ENCODE results near the gene LRRC36.
"Not testable (repeated sequence)": the region's sequence is repeated elsewhere in the genome, so short reads cannot be mapped to it uniquely, and the experiment has no call there.

LRRC36 gene

DNA sequence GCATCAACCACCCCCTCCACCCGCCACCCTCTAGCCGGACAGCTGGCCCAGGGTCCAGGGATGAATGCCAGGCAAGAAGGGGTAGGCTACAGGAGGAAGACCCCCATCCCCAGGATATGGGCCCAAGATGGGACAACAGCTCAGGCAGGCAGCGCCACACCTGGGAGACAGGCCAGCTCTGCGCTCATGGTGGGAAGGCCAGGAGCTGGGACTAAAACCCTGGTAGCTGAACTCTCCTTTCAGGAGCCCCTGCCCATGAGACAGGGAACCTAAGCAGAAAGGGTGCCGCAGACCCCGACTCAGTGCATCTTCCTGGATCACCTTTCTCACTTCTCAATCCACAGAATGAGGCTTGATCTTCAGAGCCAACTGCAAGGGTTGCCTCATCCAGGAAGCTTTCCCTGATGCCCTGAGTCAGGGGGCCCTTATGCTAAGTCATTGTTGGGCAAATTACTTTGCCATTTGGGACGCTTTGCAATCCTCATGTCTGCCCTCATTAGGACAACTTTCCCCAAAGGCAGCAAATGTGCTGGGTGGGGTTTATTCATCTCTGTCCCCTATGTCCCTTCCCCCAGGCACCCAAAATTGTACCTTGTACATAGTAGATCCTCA lies 80.7 kb downstream of the LRRC36 start:
- DNase-seq: no peak

DNA sequence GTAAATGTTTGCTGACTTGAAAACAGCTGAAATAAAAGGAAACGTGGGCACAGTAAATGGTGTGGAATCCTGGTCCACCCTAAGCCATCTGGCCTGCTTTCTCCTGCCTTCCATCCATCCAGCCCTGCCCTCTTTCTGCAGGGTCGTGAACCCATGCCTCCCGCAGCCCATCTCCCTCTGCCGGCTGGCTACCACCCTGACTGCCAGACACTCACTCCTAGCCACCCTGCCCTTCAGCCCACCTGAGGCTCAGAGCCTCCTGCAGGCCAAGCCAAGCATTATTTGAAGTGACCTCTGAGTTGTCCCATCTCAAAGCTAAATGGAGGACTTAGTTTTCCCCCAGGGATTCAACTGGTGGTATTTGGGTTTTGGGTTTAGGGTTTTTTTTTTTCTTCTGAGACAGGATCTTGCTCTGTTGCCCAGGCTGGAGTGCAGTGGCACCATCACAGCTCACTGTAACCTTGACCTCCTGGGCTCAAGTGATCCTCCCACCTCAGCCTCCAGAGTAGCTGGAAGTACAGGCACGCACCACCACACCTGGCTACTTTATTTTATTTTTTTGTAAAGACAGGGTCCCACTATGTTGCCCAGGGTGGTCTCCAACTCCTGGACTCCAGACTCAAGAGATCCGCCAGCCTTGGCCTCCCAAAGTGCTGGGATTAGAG lies 81.3 kb downstream of the LRRC36 start:
- DNase-seq: no peak

DNA sequence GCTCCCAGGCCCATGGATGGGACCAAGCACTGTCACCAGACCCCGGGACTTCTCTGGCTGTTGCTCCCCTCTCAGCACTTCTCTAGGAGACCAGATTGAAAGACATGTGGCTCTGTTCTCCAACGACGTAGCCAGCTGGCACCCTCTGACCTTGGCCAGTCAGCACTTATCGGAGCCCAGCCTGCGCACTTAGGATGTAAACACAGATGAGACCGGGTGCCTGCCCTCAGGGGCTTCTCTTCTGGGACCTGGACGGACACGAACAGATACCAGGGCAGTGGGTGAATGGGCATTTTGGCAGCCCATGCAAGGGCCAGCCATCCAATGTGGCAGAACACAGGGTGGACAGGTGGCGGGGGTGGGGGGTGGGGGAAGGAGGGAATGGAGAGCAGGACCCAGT lies 83.0 kb downstream of the LRRC36 start:
- no peak for DNase-seq

DNA sequence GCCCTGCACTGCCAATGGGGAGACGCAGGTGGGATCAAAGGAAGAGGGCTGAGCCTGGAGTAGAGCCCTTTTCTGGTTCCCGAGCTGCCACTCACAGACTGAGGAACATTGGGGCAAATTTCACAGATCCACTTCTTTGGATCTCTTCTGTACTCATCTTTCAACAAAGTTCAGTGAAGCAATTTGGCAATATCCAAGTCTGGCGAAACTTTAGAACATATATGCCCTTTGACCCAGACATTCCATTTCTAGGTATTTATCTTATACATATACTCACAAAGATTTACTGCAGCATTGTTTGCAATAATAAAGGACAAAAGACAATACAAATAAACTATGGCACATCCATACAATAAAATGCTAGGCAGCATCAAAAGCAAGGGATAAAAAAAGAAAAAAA lies 84.7 kb downstream of the LRRC36 start:
- no peak for DNase-seq

DNA sequence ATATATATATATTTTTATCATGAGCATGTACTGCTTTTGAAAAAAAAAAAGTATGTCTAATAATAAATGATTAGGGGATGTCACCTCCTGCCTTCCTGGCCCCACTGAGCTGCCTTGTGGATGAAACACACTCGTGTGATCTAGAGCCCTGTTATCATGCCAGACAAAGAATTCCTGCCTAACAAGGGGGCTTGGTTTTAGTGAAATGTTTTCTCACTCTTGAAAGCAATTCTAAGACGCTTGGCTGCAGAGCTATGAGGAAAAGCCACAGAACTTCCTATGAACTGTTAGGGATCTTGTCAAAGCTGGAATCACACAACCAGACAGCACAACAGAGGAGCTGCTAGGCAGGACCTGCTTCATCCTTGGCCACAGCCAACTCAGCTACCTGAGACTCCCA lies 85.7 kb downstream of the LRRC36 start:
- DNase-seq: no peak

DNA sequence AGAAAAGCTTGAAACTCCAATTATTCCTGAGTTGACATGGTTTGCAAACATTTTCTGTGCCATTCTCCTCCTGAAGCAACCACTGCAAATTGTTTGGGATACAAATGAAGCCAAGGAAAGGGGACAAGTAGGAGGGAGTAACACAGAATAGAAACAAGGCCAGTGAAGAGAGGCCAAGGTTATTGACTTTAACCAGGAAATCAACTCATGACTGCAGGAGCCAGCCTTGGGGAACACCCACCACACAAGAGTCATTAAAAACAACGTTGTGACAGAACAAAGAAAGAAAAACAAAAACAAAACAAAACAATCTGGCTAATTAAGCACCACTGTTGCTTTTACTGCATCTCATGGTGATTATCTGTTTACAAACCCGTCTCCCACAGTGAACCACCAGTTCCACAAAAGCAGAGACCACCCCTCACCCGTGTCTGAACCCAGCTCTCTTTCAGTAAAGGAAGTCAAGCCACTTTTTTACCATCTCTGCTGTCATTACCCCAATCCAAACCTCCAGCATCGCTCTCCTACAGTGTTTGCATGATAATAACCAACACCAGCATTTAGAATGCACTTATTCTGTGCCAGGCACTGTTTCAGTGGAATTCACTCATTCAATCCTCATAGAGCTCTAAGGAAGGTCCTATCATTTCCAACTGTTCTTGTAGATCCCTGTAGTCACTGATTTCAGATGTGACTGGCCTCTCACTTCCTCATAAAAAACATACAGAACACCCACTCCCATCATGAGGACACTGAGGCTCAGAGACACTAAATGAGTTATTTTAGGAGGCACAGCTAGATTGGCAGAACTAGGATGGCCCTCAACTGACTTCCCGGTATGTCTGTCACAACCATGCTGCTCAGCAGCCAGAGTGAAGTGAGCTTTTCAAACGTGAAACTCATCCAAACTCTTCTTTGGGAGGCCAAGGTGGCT lies 87.6 kb downstream of the LRRC36 start:
- no peak for DNase-seq

DNA sequence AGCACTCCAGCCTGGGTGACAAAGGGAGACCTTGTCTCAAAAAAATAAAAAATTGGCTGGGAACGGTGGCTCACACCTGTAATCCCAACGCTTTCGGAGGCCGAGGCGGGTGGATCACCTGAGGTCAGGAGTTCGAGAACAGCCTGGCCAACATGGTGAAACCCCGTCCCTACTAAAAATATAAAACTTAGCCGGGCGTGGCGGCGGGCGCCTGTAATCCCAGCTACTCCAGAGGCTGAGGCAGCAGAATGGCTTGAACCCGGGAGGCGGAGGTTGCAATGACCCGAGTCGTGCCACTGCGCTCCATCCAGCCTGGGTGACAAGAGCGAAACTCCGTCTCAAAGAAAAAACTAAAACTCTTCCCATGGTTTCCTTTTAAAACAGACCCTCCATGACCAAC lies 88.8 kb downstream of the LRRC36 start:
- DNase-seq: not testable (repeated sequence)

DNA sequence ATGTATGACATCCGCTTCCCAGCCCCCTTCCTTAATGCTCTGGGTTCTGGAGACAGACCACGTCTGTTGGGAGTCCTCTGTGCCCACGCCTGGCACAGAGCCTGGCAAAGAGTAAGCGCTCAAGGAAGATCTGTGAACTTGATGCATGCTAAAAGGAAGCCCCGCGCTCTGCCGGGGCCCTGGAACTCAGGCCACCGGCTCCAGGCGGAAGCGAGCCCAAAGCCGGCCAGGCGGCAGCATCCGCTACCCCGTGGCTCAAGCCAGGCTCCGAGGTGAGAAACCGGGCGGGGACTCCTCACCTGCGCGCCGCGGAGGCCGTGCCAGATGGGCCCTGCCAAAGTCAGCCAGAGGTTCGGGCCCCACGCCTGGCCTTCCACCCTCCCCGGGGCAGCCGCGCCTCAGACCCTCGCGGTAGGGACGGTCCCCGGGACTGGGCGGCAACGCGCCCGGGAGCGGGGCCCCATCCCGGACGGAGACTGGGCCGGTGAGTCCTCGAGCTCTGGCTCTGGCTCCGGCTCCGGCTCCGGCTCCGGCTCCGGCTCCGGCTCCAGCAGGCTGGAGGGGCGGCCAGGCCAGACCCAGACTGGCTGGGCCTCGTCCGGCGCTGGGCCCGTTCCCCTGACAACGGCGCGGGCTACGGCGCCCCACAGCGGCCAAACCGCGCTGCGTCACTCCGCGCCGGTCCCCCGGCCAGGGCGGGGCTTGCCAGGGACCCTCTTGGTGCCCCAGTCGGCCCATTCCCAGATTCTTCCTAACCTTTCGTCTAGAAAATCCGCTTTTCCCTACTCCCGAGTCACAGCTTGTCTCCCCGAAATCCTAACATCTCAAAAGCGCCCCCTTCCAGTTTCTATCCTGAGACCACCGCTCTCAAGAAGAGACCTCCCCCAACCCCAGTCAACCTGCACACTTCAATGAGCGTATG lies 89.5 kb downstream of the LRRC36 start, which contains the start of gene ZDHHC1:
TSS of gene ZDHHC1 (minus strand) at position 606 of the 922 bp plus-strand sequence. CDS start 8,702 bp downstream, outside the sequence.
- peak; percentile 30 for DNase-seq

DNA sequence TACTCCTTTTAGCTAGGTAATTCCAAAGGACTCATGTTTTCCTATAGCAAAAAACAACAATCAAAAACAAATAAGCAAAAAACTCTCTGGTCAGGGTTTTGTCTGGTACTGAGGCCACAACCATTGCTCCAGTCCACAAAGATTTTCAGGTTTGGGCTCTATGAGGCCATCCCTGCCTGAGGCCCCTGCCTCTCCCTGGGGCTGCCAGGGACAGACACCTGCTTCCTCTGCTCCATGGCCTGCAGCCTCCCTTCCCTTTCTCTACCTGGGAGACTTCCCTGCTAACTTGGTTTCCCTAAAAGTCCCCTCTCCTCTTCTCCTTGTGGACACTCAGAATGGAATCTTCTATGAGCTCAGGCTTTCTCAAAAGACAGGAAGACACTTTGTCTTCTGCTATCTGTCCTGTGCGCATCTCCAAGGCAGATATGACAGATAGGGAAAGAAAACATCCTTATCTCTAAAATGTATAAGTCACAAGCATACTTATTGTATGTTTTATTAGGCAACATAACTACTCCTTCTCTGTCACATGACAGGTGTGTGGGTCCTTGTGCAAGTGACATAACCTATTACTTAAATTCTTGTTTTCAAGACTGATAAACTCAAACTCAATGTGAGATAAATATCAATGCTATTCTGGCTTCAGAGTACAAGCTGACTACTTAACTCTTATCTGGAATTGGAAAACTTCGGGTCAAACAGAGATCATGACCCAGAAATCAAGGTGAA lies 90.9 kb downstream of the LRRC36 start:
- no peak for DNase-seq

DNA sequence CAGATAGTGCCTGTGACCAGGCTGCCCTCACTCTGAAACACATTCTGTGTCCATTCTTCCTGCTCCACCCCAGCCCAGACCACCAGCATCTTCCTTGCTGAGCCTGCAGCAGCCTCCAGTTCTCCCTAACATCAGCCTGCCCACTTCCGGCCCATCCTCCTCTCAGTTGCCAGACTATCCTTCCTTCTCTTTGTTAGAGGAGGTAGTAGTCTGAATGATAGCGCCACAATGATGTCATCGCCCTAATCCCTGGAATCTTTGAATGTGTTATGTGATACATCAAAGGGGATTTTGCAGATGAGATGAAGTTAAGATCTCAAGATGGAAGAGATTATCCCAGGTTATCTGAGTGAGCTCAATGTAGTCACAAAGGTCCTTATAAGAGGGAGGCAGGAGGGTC lies 92.9 kb downstream of the LRRC36 start:
- no peak for DNase-seq

DNA sequence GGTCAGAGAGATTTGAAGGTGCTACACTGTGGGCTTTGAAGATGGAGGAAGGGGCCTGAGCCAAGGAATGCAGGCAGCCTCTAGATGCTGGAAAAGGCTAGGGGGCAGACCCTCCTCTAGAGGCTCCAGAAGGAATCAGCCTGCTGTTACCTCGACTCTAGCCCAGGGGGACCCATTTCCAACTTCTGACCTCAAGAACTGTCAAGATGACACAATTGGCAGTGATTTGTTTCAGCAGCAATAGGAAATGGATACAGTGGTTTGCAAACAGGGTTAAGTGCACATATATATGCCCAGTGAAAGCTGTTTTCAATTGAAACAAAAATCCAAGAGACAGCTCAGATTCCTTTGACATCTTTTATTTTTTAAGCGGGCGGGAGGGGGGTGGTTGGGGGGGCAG lies 93.3 kb downstream of the LRRC36 start:
- DNase-seq: no peak

DNA sequence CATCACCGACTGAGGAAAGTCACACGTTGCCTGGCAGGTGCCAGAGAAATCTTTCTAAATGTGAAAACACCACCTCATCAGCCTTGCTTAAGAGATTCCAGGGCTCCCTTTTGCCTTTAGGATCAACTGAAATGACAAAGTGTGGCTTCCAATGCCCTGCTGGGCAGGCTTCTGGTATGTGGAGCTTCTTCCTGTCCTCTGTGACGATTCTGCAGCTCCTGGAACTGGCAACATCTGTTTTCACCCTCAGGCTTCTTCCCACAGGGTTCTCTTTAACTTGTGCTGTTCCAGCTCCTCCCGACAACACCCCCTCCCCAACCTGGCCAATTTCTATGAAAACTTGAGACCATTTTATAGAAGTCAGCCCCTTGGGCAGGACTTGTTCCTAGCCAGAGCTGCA lies 94.4 kb downstream of the LRRC36 start:
- DNase-seq: no peak

DNA sequence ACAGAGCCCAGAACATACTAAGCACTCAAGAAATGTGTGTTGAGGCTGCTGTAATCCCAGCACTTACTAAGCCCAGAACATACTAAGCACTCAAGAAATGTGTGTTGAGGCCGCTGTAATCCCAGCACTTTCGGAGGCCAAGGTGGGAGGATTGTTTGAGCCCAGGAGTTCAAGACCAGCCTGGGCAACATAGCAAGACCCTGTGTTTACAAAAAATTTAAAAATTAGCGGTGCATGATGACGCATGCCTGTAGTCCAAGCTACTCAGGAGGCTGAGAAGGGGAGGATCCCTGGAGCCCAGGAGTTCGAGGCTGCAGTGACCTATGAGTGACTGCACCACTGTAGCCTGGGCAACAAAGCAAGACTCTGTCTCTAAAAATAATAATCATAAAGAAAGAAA lies 96.4 kb downstream of the LRRC36 start:
- DNase-seq: no peak

DNA sequence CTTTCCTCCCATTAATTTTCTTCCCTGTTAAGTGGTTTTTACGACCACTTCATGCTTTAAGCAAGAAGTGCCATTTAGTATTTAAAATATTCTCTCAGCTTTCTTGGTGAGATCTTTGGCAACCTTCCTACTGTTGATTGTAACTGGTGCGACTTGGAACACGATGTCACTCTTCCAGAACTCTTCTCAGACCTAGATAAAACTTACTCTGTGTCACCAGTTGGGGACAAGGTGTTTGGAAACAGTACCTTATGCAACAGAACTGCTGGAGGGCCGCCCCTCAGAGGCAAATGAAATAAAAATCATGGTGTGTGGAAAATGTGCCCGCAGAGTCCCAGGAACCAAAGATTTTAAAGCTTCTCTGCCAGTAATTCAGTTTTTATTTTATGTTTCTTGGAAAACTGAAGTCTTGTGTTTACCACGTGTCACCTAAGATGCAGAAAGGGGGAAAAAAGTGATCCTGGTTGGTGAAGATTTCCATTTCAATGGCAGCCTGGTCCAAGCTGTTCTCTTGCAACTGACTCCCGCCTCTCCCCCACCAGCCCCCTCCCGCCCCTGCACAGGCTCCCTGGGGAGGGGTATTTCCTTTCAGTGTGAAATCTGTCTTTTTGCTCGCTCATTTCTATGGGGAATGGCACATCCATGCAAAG lies 97.1 kb downstream of the LRRC36 start:
- no peak for DNase-seq

DNA sequence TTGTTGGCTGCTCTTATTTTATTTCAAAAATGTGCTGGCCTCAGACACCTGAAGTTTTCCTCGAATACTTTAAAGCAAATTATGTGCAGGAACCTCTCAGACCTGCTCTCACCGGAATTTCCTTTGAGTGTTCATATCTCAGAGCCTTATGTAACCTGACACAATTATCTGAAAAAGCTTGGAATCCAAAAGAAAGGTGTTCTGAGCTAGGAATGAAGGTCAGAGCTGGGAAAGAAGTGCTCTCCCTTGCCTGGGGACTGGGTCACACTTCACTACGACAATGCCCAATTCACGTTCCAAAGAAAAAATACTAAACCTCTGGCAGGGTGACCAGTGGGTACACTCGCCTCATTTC lies 97.6 kb downstream of the LRRC36 start:
- no peak for DNase-seq

DNA sequence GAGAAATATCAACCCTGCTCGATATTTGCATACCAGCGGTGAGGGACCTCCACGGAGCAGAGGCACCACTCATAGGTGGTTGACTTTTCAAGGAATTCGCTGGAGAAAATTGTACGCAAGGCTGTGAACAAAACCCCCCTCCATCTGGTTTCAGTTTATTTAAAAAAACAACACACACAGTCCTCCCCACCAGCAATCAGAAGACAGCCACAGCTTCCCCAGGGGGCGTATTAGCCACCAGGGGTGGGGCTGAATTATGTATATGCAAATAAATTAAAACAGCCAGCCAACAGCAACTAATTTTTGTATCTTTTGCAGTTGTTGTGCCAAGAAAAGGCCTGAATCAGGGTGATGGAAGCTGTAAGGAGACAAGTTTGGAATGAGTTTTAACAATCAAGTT lies 98.4 kb downstream of the LRRC36 start:
- DNase-seq: no peak

DNA sequence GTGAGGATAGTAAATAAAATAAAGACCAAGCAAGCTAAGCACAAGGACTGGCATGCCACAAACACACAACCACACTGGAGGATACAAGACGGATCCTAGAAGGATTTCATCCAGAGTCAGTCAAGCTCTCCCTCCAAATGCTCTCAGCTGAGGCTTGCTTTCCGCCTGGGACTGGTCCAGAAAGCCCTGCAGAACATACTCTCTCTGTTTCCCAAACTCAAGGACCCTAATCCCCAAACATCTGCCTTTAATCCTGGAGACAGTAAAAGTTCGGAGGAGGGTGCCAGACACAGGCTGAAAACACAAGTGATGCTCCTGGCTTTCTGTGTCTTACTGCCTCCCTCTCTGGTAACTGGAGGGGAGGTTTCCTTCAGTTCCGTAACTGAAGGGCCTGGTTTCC lies 99.0 kb downstream of the LRRC36 start:
- no peak for DNase-seq

DNA sequence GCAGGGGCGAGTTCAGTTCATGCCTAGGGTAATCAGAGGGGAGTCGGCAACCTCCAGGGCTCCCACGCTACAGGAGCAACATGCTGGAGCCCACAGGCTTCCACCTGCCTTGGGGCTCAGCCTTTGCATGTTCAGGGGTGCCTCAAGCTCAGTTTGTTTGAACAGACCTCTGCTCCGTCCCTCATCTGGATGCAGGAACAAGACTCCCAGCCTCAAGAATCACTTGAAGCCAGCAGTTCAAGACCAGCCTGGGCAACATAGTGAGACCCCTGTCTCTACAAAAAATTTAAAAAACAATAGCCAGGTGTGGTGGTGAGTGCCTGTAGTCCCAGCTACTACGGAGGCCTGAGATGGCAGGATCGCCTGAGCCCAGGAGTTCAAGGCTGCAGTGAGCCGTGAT lies 99.4 kb downstream of the LRRC36 start:
- DNase-seq: no peak

DNA sequence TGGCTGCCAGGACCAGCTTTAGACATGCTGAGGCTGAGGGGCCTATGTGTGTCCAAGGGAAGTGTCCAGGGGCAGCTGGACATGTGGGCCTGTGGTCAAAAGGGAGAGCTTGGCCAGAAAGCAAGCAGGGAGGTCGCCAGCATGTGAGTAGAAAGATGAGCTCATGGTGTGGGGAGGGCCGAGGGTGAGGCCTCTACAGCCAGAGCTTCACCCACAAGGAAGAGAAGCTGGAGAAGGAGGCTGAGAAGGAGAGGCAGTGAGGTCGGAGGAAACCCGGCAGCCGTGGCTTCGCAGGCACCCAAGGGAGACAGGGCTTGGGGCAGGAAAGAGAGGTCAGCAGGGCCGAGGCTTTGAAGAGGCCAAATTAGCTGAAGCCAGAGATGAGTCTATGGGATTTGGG lies 100.3 kb downstream of the LRRC36 start:
- no peak for DNase-seq

DNA sequence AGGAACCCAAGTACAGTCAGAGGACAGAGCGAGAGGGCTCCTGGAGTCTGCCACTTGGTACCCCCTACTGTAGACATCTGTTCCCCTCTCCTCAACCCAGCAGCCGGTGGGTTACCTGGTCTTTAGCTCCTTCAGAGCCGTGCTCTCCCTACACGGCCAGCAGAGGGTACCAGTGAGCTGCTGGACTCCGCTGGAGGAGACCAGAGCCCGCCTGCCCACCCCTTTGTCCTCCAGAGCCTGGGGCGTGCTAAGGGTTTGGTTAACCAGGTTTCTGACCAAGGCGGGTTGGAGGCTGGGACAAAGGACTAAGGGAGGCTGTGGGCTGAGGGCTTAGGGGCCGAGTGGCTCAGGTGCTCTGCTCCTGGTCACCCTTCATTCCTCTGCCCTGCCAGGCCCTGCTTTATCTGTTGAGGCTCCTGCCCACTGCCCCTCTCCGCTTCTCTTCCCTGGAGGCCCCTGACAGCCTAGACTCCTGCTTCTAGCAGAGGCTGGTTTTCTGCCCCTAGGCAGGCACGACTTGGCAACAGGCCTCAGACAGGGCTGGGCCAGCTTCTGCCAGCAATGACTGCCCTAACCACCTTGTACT lies 101.6 kb downstream of the LRRC36 start:
- peak; percentile 19 for DNase-seq

All from NCI-H774 (cell line).